HCT116 (cell line): ENCODE measurements around the gene PRR23E. TPM values are rescaled to one million over a fixed set of nuclear protein-coding genes. Genes with fewer than 3 reads are reported as not detected.

Experiments used
- ATAC-seq: fragments of 200-7000 bp; cut with Tn5 transposase; 2 replicates; pipeline ENCODE4 v1.9.1; 2020; ENCODE audit warnings: mild to moderate bottlenecking, moderate library complexity
- BruUV-seq: library from RNA; stranded (reverse); fragments of 400-500 nt; replicated peaks from 2 replicates; lab custom pipeline; 2021; lab: Mats Ljungman, UMichigan
- CTCF ChIA-PET: fragments of 300-600 bp; sonication (Branson Sonifier 250); formaldehyde crosslinking; loops from one replicate; lab custom pipeline; 2021; ENCODE audit warnings: antibody characterized with exemption; lab: Charles Lee
- POLR2A ChIA-PET: fragments of 300-600, 350-600 bp; sonication (Branson Sonifier 250); formaldehyde crosslinking; loops from one replicate; lab custom pipeline; 2021; ENCODE audit warnings: antibody characterized with exemption; lab: Charles Lee
- RAD21 ChIA-PET, 2 experiments: fragments of 300-600 bp; sonication (Branson Sonifier 250); formaldehyde crosslinking; loops; one replicate each; lab custom pipeline; 2023; ENCODE audit warnings: low total read pairs in 2 of 2; ENCODE audit not compliant: uncharacterized antibody in 2 of 2, unreplicated experiment in 2 of 2, low non-redundant PET in 1 of 2; lab: Charles Lee
- DNase-seq: peaks from one replicate; pipeline ENCODE4 v3.0.0-alpha.2; 2010; ENCODE audit warnings: low read depth, low spot score
- H2AFZ ChIP-seq: fragments of 200-600 bp; shearing (Covaris generic), sonication (generic); 2 replicates; pipeline ENCODE4 v1.6.1; 2017; ENCODE audit warnings: low read depth, mixed run types, mixed read lengths, antibody characterized with exemption, low read length; ENCODE audit not compliant: poor library complexity, severe bottlenecking
- H3K27ac ChIP-seq: 2 replicates; pipeline ENCODE4 v1.5.1; 2012; ENCODE audit warnings: low read depth, low read length
- H3K27me3 ChIP-seq: fragments of 200-600 bp; sonication (generic); 2 replicates; pipeline ENCODE4 v1.6.1; 2016; ENCODE audit warnings: mixed run types, low read length, mixed read lengths; ENCODE audit not compliant: insufficient read depth
- H3K36me3 ChIP-seq, 2 experiments: fragments of 200-500 bp in 1 of 2; fragments of 200-600 bp in 1 of 2; sonication (Bioruptor generic) in 1 of 2; sonication (generic) in 1 of 2; 2 replicates each; pipeline versions ENCODE4 v1.5.1 to v1.6.1; 2014 to 2016; ENCODE audit warnings: low read length in 2 of 2, inconsistent platforms in 1 of 2, mixed read lengths in 1 of 2, mixed run types in 1 of 2; ENCODE audit not compliant: insufficient read depth in 2 of 2, control insufficient read depth in 1 of 2
- H3K4me1 ChIP-seq, 2 experiments: fragments of 200-600 bp in 1 of 2; sonication (generic) in 1 of 2; 2 replicates each; pipeline versions ENCODE4 v1.5.1 to v1.6.1; 2012 to 2017; ENCODE audit warnings: low read length in 2 of 2, inconsistent platforms in 1 of 2, mild to moderate bottlenecking in 1 of 2, mixed read lengths in 1 of 2, mixed run types in 1 of 2, moderate library complexity in 1 of 2; ENCODE audit not compliant: insufficient read depth in 2 of 2, control insufficient read depth in 1 of 2
- H3K4me2 ChIP-seq: fragments of 200-600 bp; sonication (generic); 2 replicates; pipeline ENCODE4 v1.6.1; 2017; ENCODE audit warnings: mixed run types, low read length, mixed read lengths
- H3K4me3 ChIP-seq, 2 experiments: fragments of 200-600 bp in 1 of 2; sonication (generic) in 1 of 2; replicated peaks in 1 of 2; 2 replicates each; pipeline ENCODE4 v1.5.1; 2011 to 2016; ENCODE audit warnings: low read length in 2 of 2, control low read depth in 1 of 2, low read depth in 1 of 2, mild to moderate bottlenecking in 1 of 2, mixed read lengths in 1 of 2, mixed run types in 1 of 2
- H3K79me2 ChIP-seq: fragments of 200-600 bp; sonication (generic); 2 replicates; pipeline ENCODE4 v1.6.1; 2017; ENCODE audit warnings: mild to moderate bottlenecking, mixed run types, low read length, moderate library complexity, mixed read lengths; ENCODE audit not compliant: insufficient read depth
- H3K9ac ChIP-seq: fragments of 200-600 bp; sonication (generic); 2 replicates; pipeline ENCODE4 v1.6.1; 2016; ENCODE audit warnings: low read length, mixed read lengths
- H3K9me2 ChIP-seq: fragments of 200-600 bp; sonication (generic), shearing (Covaris generic); 2 replicates; pipeline ENCODE4 v1.6.1; 2017; ENCODE audit warnings: mixed run types, mild to moderate bottlenecking, moderate library complexity; ENCODE audit not compliant: insufficient read depth
- H3K9me3 ChIP-seq, 2 experiments: fragments of 200-500 bp in 1 of 2; fragments of 200-600 bp in 1 of 2; sonication (Bioruptor generic) in 1 of 2; sonication (generic) in 1 of 2; 2 replicates each; pipeline ENCODE4 v1.6.1; 2014 to 2017; ENCODE audit warnings: low read length in 2 of 2, mixed read lengths in 2 of 2, inconsistent platforms in 1 of 2, low read depth in 1 of 2, mild to moderate bottlenecking in 1 of 2, mixed run types in 1 of 2, moderate library complexity in 1 of 2; ENCODE audit not compliant: control insufficient read depth in 1 of 2, insufficient read depth in 1 of 2
- H4K20me1 ChIP-seq: fragments of 200-600 bp; sonication (generic), shearing (Covaris generic); 2 replicates; pipeline ENCODE4 v1.6.1; 2017; ENCODE audit warnings: mixed run types, mild to moderate bottlenecking, moderate library complexity; ENCODE audit not compliant: insufficient read depth
- ELF1 ChIP-seq: IDR thresholded peaks from 2 replicates; pipeline ENCODE4 v1.6.1; 2012; ENCODE audit warnings: low read depth, borderline replicate concordance
- EZH2phosphoT487 ChIP-seq: fragments of 200-600 bp; IDR thresholded peaks from 2 replicates; pipeline ENCODE4 v1.6.1; 2018; ENCODE audit warnings: antibody characterized with exemption, borderline replicate concordance
- FOSL1 ChIP-seq: IDR thresholded peaks from 2 replicates; pipeline ENCODE4 v1.6.1; 2012; ENCODE audit warnings: low read depth
- RAD21 ChIP-seq: IDR thresholded peaks from 2 replicates; pipeline ENCODE4 v1.6.1; 2012; ENCODE audit warnings: low read depth, mild to moderate bottlenecking
- intact Hi-C: fragments of 100-400 bp; cut with micrococcal nuclease; formaldehyde crosslinking; loops from 2 replicates; pipeline ENCODE4 v1.10.0; 2022
- total RNA-seq: library from RNA; stranded (reverse); gene quantifications from one replicate; pipeline ENCODE4 v1.2.1, GENCODE V29; 2021; ENCODE audit not compliant: unreplicated experiment
- TF ChIP-seq, protein P1 (sequence below), 3 experiments: fragments of 200-600 bp in 1 of 3; sonication (generic) in 1 of 3; IDR thresholded peaks in 2 of 3; conservative IDR thresholded peaks in 1 of 3; 2 replicates each; pipeline ENCODE4 v1.5.1; 2012 to 2017; ENCODE audit warnings: low read depth in 2 of 3, low read length in 2 of 3, antibody characterized with exemption in 1 of 3, borderline replicate concordance in 1 of 3, control low read depth in 1 of 3, mild to moderate bottlenecking in 1 of 3, mixed read lengths in 1 of 3, mixed run types in 1 of 3, moderate library complexity in 1 of 3; ENCODE audit not compliant: insufficient read depth in 1 of 3
- TF ChIP-seq, protein P2 (sequence below): IDR thresholded peaks from 2 replicates; pipeline ENCODE4 v1.6.1; 2012; ENCODE audit warnings: low read depth

PRR23E gene
- total RNA-seq, 1 experiment from 2014 or later, result not detected

DNA sequence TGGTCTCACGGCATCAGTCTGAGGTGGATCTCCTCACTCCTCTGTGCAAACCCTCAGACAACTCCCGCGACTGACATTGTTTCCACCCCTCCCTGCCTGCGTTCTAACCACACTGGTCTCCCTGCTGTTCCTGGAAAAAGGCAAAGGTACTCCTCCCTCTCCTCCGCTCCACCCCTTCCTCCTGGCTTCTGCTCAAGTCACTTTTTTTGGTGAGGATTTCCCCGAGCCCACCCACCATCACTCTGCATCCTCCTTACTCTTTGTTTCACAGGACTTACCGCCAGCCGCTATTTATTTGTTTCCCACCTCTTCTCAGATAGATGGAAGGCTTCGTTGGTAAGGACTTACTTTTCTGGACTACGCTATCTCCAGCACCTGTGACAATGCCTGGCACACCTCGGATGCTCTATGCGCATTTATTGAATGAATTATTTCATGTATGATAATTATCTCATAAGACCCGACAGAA lies 25.6 kb downstream of the PRR23E start (continued):
- TF ChIP-seq, protein P1, sequence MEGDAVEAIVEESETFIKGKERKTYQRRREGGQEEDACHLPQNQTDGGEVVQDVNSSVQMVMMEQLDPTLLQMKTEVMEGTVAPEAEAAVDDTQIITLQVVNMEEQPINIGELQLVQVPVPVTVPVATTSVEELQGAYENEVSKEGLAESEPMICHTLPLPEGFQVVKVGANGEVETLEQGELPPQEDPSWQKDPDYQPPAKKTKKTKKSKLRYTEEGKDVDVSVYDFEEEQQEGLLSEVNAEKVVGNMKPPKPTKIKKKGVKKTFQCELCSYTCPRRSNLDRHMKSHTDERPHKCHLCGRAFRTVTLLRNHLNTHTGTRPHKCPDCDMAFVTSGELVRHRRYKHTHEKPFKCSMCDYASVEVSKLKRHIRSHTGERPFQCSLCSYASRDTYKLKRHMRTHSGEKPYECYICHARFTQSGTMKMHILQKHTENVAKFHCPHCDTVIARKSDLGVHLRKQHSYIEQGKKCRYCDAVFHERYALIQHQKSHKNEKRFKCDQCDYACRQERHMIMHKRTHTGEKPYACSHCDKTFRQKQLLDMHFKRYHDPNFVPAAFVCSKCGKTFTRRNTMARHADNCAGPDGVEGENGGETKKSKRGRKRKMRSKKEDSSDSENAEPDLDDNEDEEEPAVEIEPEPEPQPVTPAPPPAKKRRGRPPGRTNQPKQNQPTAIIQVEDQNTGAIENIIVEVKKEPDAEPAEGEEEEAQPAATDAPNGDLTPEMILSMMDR (IDR thresholded peaks at IDR 0.05 in 2 of 3, conservative IDR thresholded peaks at IDR 0.05 in 1 of 3; ENCODE audit: borderline replicate concordance in 1 of 3, insufficient read depth in 1 of 3, low read depth in 2 of 3, low read length in 2 of 3), result no peak
- TF ChIP-seq RAD21, result no peak
- no peak for TF ChIP-seq ELF1
- TF ChIP-seq EZH2phosphoT487, result no peak
- TF ChIP-seq, protein P2, sequence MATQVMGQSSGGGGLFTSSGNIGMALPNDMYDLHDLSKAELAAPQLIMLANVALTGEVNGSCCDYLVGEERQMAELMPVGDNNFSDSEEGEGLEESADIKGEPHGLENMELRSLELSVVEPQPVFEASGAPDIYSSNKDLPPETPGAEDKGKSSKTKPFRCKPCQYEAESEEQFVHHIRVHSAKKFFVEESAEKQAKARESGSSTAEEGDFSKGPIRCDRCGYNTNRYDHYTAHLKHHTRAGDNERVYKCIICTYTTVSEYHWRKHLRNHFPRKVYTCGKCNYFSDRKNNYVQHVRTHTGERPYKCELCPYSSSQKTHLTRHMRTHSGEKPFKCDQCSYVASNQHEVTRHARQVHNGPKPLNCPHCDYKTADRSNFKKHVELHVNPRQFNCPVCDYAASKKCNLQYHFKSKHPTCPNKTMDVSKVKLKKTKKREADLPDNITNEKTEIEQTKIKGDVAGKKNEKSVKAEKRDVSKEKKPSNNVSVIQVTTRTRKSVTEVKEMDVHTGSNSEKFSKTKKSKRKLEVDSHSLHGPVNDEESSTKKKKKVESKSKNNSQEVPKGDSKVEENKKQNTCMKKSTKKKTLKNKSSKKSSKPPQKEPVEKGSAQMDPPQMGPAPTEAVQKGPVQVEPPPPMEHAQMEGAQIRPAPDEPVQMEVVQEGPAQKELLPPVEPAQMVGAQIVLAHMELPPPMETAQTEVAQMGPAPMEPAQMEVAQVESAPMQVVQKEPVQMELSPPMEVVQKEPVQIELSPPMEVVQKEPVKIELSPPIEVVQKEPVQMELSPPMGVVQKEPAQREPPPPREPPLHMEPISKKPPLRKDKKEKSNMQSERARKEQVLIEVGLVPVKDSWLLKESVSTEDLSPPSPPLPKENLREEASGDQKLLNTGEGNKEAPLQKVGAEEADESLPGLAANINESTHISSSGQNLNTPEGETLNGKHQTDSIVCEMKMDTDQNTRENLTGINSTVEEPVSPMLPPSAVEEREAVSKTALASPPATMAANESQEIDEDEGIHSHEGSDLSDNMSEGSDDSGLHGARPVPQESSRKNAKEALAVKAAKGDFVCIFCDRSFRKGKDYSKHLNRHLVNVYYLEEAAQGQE, result no peak

DNA sequence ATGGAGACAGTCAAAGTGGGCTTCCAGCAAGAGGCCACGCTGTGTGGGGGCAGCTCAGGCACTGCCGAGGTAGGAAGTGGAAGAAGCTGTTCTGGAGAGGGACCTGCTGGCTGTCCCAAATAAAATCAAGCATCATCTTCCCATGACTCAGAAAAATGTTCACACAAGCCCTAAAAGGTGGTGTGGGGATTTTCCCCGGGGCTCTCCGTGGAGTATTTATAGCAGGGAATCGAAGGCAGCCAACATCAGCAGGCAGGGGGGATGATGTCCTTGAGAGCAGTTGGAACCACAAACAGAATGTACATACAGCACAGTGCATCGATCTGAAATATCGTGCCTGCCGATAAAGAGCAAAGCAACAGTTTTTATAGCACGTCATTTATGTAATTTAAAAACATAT lies 27.6 kb downstream of the PRR23E start:
- H4K20me1 ChIP-seq, result no peaks in the 10 kb centered on the region
- intact Hi-C loops, result no loop called here
- no peaks in the 10 kb centered on the region for H3K9me2 ChIP-seq
- RAD21 ChIA-PET, result no interaction called here
- H3K36me3 ChIP-seq, result no peaks in the 10 kb centered on the region
- H3K4me1 ChIP-seq, result peaks cover 0 to 14% of the 10 kb centered on the region in 2 experiments; a peak in 2 of 4 replicates
- H3K27me3 ChIP-seq, result peaks cover 7% of the 10 kb centered on the region; the same call in 1 of the 2 replicates
- H3K4me3 ChIP-seq, result no peak overlapping the region
- no TSS peak for BruUV-seq
- no peak for DNase-seq
- no peak overlapping the region for H3K4me2 ChIP-seq
- POLR2A ChIA-PET, result no interaction called here
- no peak overlapping the region for H2AFZ ChIP-seq
- no peak for ATAC-seq
- H3K9me3 ChIP-seq, result no peaks in the 10 kb centered on the region
- no peaks in the 10 kb centered on the region for H3K79me2 ChIP-seq
- no peak for TF ChIP-seq FOSL1
- H3K9ac ChIP-seq, result no peak overlapping the region
- no peak overlapping the region for H3K27ac ChIP-seq
- CTCF ChIA-PET, result no interaction called here
